Hepatocyte (in vitro differentiated cells): ENCODE results near the gene HES3. TPM values are rescaled to one million over a fixed set of nuclear protein-coding genes. Genes with fewer than 3 reads are reported as not detected.

Experiments used
- DNase-seq: peaks from one replicate; pipeline ENCODE4 v3.0.0-alpha.2; 2016; ENCODE audit warnings: low spot score
- H2AFZ ChIP-seq: fragments of 200-600 bp; sonication (generic); 2 replicates; pipeline ENCODE4 v1.6.0; 2016; ENCODE audit warnings: antibody characterized with exemption, mild to moderate bottlenecking
- H3K27ac ChIP-seq: fragments of 200-600 bp; sonication (generic); 2 replicates; pipeline ENCODE4 v1.5.1; 2016; ENCODE audit warnings: mild to moderate bottlenecking
- H3K27me3 ChIP-seq: fragments of 200-600 bp; sonication (generic); 2 replicates; pipeline ENCODE4 v1.6.1; 2016
- H3K36me3 ChIP-seq: fragments of 200-600 bp; sonication (generic); replicated peaks from 2 replicates; pipeline ENCODE4 v1.5.1; 2016; ENCODE audit warnings: low read depth; ENCODE audit not compliant: insufficient read depth
- H3K4me1 ChIP-seq: fragments of 200-600 bp; sonication (generic); 2 replicates; pipeline ENCODE4 v1.5.1; 2016; ENCODE audit warnings: mild to moderate bottlenecking, moderate library complexity; ENCODE audit not compliant: insufficient read depth
- H3K4me2 ChIP-seq: fragments of 200-600 bp; sonication (generic); 2 replicates; pipeline ENCODE4 v1.6.0; 2016
- H3K4me3 ChIP-seq: fragments of 200-600 bp; sonication (generic); 2 replicates; pipeline ENCODE4 v1.5.1; 2016; ENCODE audit warnings: mild to moderate bottlenecking
- H3K79me2 ChIP-seq: fragments of 200-600 bp; sonication (generic); 2 replicates; pipeline ENCODE4 v1.6.0; 2017; ENCODE audit warnings: mild to moderate bottlenecking
- H3K9me2 ChIP-seq: fragments of 200-600 bp; sonication (generic); replicated peaks from 2 replicates; pipeline ENCODE4 v1.6.0; 2017; ENCODE audit warnings: mild to moderate bottlenecking; ENCODE audit not compliant: insufficient read depth
- H3K9me3 ChIP-seq: fragments of 200-600 bp; sonication (generic); 2 replicates; pipeline ENCODE4 v1.5.1; 2016; ENCODE audit warnings: low read depth, mild to moderate bottlenecking
- H4K20me1 ChIP-seq: fragments of 200-600 bp; sonication (generic); 2 replicates; pipeline ENCODE4 v1.6.0; 2016; ENCODE audit warnings: mild to moderate bottlenecking; ENCODE audit not compliant: insufficient read depth, poor library complexity, severe bottlenecking
- CTCF ChIP-seq: fragments of 200-600 bp; sonication (generic); IDR thresholded peaks from 2 replicates; pipeline ENCODE4 v1.5.1; 2016; ENCODE audit warnings: antibody characterized with exemption, mild to moderate bottlenecking; ENCODE audit not compliant: poor library complexity
- EZH2 ChIP-seq: fragments of 200-600 bp; sonication (generic); IDR thresholded peaks from 2 replicates; pipeline ENCODE4 v1.6.1; 2016; ENCODE audit warnings: antibody characterized with exemption, mild to moderate bottlenecking, borderline replicate concordance
- EZH2phosphoT487 ChIP-seq: fragments of 200-600 bp; sonication (generic); IDR thresholded peaks from one replicate; pipeline ENCODE4 v1.6.1; 2018; ENCODE audit warnings: antibody characterized with exemption, mild to moderate bottlenecking, low read depth, moderate library complexity; ENCODE audit not compliant: unreplicated experiment, severe bottlenecking
- WGBS: methylation state at CpG from one replicate; pipeline ENCODE4 v1.1.6; 2016; ENCODE audit warnings: low lambda C conversion rate; ENCODE audit errors: missing lambda C conversion rate; 5-methylcytosine and 5-hydroxymethylcytosine counted together
- polyA plus RNA-seq: library from polyadenylated mRNA; unstranded; fragments of >200 nt; fragmentation: Nextera tagmentation; extraction: Ambion mirVana; gene quantifications from 2 replicates; pipeline ENCODE4 v1.2.1, GENCODE V29; 2016
- total RNA-seq: library from RNA; depleted of rRNA; stranded (reverse); fragments of >200 nt; gene quantifications from 2 replicates; pipeline ENCODE4 v1.2.3, GENCODE V29; 2014

Gene HES3
- total and polyA plus RNA-seq, 2 experiments from 2014 or later = not detected

- peak; percentile 43 for DNase-seq
- Histone ChIP-seq H3K4me3 (no peak overlapping the region), H3K9me3 (no peaks in the 10 kb centered on the region), H3K9me2 (no peaks in the 10 kb centered on the region), H4K20me1 (no peaks in the 10 kb centered on the region), H2AFZ (no peak overlapping the region), H3K4me1 (peaks cover 22% of the 10 kb centered on the region), H3K79me2 (no peaks in the 10 kb centered on the region), H3K27ac (no peak overlapping the region), H3K4me2 (peak overlapping the region; percentile 73), H3K27me3 (peaks cover 88% of the 10 kb centered on the region), H3K36me3 (no peaks in the 10 kb centered on the region)
- 9% methylated on average over 35 of the region's 49 CpGs for WGBS
- TF ChIP-seq EZH2 (peak; percentile 29), EZH2phosphoT487 (no peak), CTCF (no peak)
Observed at GRCh38 chr1:6245869-6246496, 2.0 kb downstream of the HES3 start.

- H3K27me3 ChIP-seq = peaks cover 88% of the 10 kb centered on the region
- no peak overlapping the region for H2AFZ ChIP-seq
- no peak overlapping the region for H3K4me3 ChIP-seq
- no peaks in the 10 kb centered on the region for H3K36me3 ChIP-seq
- peak overlapping the region; percentile 73 for H3K4me2 ChIP-seq
- peaks cover 21% of the 10 kb centered on the region for H3K4me1 ChIP-seq
- H3K9me2 ChIP-seq = no peaks in the 10 kb centered on the region
- H3K9me3 ChIP-seq = no peaks in the 10 kb centered on the region
- no peaks in the 10 kb centered on the region for H4K20me1 ChIP-seq
- no peaks in the 10 kb centered on the region for H3K79me2 ChIP-seq
- DNase-seq = peak; percentile 87
- peak; percentile 96 for TF ChIP-seq CTCF
- TF ChIP-seq EZH2phosphoT487 = no peak
- 10% methylated on average over 30 of the region's 30 CpGs for WGBS
- no peak overlapping the region for H3K27ac ChIP-seq
Observed at GRCh38 chr1:6246497-6247467, 2.8 kb downstream of the HES3 start.

GRCh38 chr1:6247651-6248050 is 3.7 kb downstream of the HES3 start:
- TF ChIP-seq EZH2 (no peak), CTCF (no peak), EZH2phosphoT487 (no peak)
- DNase-seq = no peak
- WGBS = 84% methylated on average over 5 of the region's 5 CpGs
- Histone ChIP-seq H3K9me3 (no peaks in the 10 kb centered on the region), H4K20me1 (no peaks in the 10 kb centered on the region), H3K36me3 (no peaks in the 10 kb centered on the region), H3K27me3 (peaks cover 82% of the 10 kb centered on the region), H2AFZ (no peak overlapping the region), H3K4me2 (no peak overlapping the region), H3K9me2 (no peaks in the 10 kb centered on the region), H3K4me1 (peaks cover 15% of the 10 kb centered on the region), H3K4me3 (no peak overlapping the region), H3K27ac (no peak overlapping the region), H3K79me2 (no peaks in the 10 kb centered on the region)
